Measurements from ENCODE around the gene ENTHD1.

ENTHD1 gene, protein sequence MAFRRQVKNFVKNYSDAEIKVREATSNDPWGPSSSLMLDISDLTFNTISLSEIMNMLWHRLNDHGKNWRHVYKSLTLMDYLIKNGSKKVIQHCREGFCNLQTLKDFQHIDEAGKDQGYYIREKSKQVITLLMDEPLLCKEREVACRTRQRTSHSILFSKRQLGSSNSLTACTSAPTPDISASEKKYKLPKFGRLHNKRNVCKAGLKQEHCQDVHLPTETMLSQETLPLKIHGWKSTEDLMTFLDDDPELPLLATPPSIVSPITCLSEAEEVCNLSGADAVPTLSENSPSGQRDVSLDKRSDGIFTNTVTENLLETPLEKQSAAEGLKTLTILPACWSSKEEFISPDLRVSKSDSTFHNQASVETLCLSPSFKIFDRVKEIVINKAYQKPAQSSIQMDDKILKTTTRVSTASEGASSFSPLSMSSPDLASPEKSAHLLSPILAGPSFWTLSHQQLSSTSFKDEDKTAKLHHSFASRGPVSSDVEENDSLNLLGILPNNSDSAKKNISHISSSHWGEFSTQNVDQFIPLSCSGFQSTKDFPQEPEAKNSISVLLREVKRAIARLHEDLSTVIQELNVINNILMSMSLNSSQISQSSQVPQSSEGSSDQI

DNA sequence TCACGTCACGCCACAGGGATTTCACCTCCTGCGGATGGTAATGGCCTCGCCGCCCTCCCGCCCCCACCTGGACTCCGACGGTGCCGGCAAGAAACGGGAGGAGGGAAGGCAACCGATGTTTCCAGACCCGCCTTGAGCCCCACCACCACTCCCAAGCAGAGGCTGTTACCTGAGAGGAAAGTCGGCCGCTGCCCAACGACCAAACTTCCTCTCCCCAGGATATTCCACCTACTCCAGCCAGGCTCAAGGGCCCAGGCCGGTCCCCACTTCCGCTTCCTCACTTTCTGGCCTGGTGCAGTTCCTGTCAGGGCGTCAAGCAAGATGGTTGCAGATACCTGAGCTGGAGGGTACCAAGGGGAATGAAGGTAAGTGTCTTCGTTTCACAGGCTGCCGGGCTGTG lies at the start of gene ENTHD1:
ENTHD1 (minus strand) TSS at position 235 of the 400 bp plus-strand sequence. CDS start 6,012 bp downstream, outside the sequence.
- CTCF ChIA-PET: interaction anchor here (0.6 to 0.7 kb wide), 2 partner anchors 335 to 458 kb away, joined by 3 read pairs; no protein-coding TSS in a partner anchor
- H3K4me1 ChIP-seq (ENCODE audit: control insufficient read depth, insufficient read depth, low read length): no peaks in the 10 kb centered on the region
- POLR2A ChIA-PET: no interaction called here
- no peaks in the 10 kb centered on the region for H3K9me3 ChIP-seq (ENCODE audit: control insufficient read depth, insufficient read depth, low read depth, low read length)
- no peak within 1 kb of the TSS for H3K27ac ChIP-seq (ENCODE audit: extremely low read depth, low read depth, low read length)
- TF ChIP-seq, protein P1, sequence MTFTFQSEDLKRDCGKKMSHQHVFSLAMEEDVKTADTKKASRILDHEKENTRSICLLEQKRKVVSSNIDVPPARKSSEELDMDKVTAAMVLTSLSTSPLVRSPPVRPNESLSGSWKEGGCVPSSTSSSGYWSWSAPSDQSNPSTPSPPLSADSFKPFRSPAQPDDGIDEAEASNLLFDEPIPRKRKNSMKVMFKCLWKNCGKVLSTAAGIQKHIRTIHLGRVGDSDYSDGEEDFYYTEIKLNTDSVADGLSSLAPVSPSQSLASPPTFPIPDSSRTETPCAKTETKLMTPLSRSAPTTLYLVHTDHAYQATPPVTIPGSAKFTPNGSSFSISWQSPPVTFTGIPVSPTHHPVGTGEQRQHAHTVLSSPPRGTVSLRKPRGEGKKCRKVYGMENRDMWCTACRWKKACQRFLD (tag by site-specific recombination; IDR thresholded peaks at IDR 0.05): no peak
- TF ChIP-seq ZBTB17 (tag by site-specific recombination; IDR thresholded peaks at IDR 0.05) (no peak), ZNF549 (tag by site-specific recombination; IDR thresholded peaks at IDR 0.05) (no peak), ZNF76 (tag by site-specific recombination; IDR thresholded peaks at IDR 0.05; ENCODE audit: borderline replicate concordance, low read depth) (no peak), ZNF571 (tag by site-specific recombination; IDR thresholded peaks at IDR 0.05) (no peak), KLF9 (tag by site-specific recombination; IDR thresholded peaks at IDR 0.05; ENCODE audit: low read depth) (no peak), ZNF791 (tag by site-specific recombination; IDR thresholded peaks at IDR 0.05) (no peak), SETDB1 (IDR thresholded peaks at IDR 0.05; ENCODE audit: insufficient read length, low read length) (no peak), ZNF530 (tag by site-specific recombination; IDR thresholded peaks at IDR 0.05; ENCODE audit: low read depth) (no peak)
- TF ChIP-seq, protein P2, sequence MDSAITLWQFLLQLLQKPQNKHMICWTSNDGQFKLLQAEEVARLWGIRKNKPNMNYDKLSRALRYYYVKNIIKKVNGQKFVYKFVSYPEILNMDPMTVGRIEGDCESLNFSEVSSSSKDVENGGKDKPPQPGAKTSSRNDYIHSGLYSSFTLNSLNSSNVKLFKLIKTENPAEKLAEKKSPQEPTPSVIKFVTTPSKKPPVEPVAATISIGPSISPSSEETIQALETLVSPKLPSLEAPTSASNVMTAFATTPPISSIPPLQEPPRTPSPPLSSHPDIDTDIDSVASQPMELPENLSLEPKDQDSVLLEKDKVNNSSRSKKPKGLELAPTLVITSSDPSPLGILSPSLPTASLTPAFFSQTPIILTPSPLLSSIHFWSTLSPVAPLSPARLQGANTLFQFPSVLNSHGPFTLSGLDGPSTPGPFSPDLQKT (IDR thresholded peaks at IDR 0.05; ENCODE audit: borderline replicate concordance, low read depth, low read length): no peak
- TF ChIP-seq, protein P3, sequence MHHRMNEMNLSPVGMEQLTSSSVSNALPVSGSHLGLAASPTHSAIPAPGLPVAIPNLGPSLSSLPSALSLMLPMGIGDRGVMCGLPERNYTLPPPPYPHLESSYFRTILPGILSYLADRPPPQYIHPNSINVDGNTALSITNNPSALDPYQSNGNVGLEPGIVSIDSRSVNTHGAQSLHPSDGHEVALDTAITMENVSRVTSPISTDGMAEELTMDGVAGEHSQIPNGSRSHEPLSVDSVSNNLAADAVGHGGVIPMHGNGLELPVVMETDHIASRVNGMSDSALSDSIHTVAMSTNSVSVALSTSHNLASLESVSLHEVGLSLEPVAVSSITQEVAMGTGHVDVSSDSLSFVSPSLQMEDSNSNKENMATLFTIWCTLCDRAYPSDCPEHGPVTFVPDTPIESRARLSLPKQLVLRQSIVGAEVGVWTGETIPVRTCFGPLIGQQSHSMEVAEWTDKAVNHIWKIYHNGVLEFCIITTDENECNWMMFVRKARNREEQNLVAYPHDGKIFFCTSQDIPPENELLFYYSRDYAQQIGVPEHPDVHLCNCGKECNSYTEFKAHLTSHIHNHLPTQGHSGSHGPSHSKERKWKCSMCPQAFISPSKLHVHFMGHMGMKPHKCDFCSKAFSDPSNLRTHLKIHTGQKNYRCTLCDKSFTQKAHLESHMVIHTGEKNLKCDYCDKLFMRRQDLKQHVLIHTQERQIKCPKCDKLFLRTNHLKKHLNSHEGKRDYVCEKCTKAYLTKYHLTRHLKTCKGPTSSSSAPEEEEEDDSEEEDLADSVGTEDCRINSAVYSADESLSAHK (tag by site-specific recombination; IDR thresholded peaks at IDR 0.05): no peak
- TF ChIP-seq, protein P4, sequence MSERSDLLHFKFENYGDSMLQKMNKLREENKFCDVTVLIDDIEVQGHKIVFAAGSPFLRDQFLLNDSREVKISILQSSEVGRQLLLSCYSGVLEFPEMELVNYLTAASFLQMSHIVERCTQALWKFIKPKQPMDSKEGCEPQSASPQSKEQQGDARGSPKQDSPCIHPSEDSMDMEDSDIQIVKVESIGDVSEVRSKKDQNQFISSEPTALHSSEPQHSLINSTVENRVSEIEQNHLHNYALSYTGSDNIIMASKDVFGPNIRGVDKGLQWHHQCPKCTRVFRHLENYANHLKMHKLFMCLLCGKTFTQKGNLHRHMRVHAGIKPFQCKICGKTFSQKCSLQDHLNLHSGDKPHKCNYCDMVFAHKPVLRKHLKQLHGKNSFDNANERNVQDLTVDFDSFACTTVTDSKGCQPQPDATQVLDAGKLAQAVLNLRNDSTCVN (tag by site-specific recombination; optimal IDR thresholded peaks at IDR 0.05): no peak
- TF ChIP-seq, protein P5, sequence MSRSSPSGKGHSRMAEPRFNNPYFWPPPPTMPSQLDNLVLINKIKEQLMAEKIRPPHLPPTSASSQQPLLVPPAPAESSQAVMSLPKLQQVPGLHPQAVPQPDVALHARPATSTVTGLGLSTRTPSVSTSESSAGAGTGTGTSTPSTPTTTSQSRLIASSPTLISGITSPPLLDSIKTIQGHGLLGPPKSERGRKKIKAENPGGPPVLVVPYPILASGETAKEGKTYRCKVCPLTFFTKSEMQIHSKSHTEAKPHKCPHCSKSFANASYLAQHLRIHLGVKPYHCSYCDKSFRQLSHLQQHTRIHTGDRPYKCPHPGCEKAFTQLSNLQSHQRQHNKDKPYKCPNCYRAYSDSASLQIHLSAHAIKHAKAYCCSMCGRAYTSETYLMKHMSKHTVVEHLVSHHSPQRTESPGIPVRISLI (tag by site-specific recombination; IDR thresholded peaks at IDR 0.05): no peak
- TF ChIP-seq, protein P6, sequence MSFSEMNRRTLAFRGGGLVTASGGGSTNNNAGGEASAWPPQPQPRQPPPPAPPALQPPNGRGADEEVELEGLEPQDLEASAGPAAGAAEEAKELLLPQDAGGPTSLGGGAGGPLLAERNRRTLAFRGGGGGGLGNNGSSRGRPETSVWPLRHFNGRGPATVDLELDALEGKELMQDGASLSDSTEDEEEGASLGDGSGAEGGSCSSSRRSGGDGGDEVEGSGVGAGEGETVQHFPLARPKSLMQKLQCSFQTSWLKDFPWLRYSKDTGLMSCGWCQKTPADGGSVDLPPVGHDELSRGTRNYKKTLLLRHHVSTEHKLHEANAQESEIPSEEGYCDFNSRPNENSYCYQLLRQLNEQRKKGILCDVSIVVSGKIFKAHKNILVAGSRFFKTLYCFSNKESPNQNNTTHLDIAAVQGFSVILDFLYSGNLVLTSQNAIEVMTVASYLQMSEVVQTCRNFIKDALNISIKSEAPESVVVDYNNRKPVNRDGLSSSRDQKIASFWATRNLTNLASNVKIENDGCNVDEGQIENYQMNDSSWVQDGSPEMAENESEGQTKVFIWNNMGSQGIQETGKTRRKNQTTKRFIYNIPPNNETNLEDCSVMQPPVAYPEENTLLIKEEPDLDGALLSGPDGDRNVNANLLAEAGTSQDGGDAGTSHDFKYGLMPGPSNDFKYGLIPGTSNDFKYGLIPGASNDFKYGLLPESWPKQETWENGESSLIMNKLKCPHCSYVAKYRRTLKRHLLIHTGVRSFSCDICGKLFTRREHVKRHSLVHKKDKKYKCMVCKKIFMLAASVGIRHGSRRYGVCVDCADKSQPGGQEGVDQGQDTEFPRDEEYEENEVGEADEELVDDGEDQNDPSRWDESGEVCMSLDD (tag by site-specific recombination; IDR thresholded peaks at IDR 0.05): no peak
- no peak within 1 kb of the TSS for H3K4me3 ChIP-seq (ENCODE audit: low read depth, low read length)
- H3K36me3 ChIP-seq (ENCODE audit: control insufficient read depth in 2 of 2, insufficient read depth in 1 of 2, low read length in 2 of 2): no peaks in the 10 kb centered on the region
